ENCODE results near the gene B3GALT6.

B3GALT6 gene

DNA sequence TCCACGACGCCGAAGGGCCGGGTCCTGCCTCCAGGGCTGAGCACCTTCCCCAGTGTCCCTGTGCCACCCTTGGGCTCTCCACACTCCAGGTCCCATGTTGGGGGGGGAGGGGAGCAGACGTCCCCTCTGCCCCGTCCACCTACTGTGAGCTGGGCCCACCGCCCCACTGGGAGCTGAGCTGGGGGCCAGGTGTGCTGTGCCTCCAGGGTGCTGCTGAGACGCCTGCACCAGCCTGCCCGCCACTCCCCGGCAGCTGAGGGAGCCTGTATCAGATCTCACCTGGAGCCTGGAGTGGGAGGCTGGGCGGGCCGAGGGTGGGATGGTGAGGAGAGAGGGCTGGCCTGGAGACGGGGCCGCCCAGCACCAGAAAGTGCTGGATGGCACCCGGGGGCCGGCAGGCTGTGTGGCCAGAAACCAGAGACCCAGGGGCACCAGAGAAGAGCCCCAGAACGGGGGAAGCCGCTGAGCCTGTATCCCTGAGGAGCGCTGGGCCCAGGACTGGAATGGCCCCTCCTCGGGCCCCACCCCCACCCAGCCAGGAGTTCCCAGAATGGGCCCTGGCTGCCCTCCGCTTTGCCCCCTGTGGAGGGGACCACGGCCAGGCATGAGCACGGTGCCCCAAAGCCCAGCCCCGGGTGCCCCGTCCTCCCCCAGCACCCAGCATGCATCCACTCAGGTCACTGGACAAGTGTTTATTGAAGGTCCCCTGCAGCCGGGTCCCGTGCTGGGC, 29.0 kb upstream of the B3GALT6 start:
- no peak for DNase-seq

DNA sequence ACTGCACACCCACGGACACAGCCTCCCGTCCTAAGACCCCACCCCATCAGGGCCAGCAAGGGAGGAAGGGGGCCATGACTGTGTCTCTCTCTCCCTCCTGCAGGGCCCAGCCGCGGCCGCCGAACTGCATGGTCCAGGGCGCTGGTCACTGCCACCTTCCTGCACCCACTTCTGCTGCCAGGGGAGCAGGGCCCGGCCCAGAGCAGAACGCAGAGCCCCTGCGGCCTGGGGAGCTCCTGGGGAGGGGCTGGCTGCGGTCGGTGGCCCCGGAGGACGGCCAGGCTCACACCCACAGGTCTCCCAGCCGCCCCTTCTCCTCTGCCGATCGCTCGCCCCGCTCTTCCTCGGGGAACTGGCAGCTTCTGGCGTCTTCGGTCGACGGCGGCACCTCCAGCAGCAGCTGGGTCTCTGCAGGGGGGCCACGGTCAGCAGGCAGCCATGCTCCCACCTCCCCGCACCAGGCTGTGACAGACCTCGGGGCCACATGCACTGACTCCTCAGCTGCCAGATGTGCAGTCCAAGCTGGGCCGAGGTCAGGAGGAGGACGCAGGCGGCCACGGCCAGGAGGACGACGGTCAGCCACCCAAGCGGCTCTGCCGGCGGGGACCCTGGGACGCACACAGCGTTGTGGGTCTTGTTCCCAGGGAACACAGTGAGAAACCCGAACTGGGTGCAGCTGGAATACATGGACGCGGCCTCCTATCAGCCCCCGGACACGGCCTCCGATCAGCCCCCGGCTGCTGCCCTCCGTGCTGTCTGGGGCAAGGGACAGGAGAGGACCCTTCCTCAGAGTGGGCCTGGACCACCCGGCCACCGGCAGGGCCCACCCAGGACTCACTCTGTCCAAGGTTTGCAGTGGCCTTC, 28.2 kb upstream of the B3GALT6 start:
- DNase-seq = no peak

DNA sequence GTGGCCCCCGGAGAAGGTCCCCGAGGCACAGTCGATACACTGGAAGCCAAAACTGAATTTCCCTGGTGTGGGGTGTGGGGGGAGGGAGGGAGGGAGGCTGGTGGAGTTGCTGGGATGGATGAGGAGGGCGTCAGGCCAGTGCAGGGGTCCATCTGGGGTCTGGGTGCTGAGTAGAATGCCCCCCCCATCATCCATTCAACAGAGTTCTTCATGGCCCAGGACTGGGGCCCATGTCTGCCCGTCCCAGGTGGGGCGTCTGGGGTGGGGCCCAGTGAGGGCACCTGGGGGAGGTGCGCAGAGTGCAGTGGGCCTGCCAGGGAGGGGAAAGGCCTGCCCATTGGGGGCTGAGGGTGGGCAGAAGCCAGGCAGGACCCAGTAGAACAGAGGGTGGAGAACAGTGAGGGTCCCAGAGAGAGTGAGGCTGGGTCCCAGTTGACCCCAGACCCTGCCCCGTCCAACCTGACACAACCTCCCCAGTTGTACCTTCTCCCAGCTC, 27.6 kb upstream of the B3GALT6 start:
- DNase-seq = no peak

DNA sequence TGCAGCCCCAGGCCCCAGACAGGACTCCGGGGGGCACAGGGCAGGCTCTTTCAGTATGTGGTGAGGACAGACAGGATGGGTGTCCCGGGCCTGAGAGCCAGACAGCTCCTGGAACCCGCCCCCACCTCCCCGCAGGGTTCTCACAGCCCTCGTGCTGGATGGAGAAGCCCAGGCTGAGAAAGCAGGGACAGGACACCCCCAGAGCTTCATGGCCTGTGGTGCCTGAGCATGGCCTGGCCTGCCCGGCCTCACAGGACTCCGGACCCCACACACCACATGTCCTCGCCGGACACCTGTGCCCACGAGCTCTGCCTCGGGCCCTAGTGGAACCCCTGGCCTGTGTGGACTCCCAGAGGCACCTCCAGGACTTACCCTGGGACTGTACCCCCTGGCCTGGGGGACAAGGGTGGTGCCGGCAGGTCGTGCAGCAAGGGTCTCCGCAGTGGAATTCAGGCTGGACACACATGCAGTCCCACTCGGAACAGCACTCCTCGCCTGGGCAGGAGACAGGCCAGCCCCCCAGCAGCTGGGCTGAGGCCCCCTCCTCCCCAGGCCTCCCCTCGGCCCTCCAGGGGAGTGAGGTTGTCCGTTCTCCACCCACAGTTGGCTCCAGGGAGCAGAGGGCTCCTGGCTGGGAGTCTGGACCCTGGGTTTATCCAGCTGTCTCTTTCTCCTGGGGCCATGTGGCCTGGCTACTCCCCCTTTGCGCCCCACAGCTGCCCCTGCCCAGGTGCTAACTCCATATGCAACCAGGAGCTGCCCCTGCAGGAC, 26.9 kb upstream of the B3GALT6 start:
- DNase-seq = no peak

DNA sequence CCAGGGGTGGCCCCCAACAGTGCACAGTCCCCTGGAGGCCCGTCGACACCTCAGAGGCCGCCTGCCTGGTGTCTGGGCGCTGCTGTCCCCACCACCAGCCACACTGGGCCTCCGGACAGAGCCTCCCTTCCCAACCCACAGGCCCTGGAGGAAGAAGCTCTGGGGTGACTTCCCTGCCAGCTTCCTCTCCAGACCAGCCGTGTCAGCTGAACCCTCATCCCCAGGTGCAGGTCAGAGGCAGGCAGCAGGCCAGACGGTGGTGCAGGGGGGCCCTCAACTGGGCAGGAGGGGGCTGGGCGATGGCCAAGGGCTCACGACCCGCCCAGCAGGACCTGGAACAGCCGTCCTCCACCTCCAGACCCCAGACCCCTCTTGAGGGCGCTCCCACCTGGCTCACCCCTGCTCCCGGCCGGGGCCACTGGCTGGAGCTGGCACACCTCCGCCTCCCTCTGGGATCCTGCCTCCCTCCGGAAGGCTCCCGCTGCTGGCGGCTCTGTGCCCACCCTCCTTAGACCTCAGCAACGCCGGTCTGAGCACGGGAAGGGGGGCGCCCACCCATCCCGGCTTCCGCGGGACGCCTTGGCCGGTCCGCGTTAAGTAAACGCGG, 26.2 kb upstream of the B3GALT6 start:
- no peak for DNase-seq

DNA sequence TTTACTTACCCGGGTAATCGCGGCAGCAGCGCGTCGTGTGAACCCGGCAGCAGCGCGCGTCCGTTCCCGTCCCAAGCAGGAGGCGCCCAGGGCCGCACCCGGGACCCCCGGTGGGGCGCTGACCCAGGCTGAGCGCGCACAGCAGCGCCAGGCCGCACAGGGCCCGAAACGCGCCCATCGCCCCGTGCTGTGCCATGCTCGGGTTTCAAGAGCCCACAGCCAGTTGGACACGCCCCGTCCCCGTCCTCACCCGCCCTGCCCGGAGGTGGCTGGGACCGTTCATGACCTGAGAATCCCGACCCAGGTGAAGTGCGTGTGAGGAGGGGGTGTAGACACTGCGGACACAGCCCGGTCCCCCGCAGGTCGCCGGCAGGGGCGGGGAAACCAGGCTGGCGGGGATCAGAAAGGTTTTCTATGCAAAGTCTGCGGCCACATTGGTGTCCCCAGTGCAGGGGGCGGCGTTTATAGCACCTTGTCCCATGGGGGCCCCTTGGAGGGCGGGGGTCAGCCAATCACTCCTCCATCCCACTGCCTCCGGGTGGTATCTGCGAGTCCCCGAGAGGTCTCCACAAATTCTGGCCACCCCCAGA, 25.6 kb upstream of the B3GALT6 start, which contains the start of gene TNFRSF18:
Gene TNFRSF18 (minus strand): TSS at position 217 of the 590 bp plus-strand sequence. CDS start 21 bp downstream, at position 196.
- no peak for DNase-seq

DNA sequence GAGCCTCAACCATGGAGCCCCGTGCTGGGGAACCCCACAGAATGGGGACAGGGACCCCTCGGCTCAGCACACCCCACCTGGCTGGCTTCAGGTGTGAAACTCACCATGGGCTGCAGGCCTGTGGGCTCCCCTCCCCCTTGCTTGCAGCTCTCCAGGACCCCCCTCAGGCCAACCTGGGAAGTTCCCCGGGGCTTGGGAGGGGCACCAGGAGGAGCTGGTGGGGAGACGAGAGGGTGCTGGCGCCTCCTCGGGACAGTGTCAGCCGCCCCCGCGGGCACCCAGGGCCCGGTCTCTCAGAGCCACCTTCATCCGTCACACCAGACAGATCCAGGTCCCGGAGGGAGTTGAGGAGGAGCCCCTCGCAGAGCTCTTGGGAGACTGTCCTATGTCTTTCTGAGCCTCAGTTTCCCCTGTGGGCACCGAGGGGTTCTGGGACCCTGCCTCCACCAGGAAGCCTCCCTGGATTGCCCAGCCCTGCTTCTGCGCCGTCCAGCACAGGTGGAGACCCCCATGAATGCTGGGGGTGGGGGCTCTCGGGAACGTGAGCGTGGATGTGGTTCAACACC, 25.0 kb upstream of the B3GALT6 start:
- no peak for DNase-seq

DNA sequence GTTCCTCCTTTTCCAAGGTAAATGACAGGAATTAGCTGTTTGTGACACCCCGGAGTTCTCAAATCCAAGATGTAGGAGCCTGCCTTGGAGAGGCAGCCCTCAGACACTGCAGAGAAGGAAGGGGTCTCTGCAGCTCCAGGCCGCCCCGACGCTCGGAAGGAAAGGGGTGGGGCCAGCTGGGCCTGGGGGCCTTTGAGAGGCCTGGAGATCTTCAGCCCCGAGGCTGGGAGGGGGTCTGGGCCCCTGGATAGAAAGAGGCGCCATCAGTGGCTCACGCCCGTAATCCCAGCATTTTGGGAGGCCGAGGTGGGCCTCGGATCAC, 24.5 kb upstream of the B3GALT6 start:
- DNase-seq = no peak

DNA sequence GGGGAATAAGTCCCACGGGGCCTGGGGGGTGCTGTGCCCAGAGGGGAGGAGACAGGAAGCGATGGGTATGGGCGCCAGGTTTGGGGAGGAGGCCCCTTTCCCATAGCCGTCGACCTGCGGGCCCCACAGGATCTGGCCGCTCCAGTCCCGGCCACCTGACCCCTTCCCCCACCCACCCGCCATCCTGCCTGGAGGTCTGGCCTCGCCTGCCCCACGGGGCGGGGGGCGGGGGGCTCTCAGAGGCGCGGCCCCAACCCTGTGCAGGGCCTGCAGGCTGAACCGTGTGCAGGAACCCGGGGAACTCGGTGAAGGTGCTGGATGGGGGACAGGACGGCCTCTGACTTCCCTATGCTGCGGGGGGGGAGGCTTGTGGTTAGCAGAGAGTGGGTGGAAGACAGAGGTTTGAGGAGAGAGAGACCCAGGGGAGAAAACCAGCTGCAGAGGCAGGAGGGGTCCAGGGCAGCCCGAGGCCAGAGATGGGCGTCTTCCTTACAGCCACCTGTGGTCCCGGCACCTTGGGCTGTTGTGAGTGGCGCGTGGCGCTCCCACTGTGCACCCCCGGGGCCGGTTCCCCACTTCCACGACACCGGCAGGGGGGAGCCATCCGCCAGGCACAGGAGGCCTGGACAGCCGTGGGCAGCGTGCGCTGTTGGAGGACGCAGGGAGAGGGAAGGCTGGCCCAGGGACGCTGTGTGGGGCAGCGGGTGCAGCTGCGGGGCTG, 23.2 kb upstream of the B3GALT6 start:
- no peak for DNase-seq

DNA sequence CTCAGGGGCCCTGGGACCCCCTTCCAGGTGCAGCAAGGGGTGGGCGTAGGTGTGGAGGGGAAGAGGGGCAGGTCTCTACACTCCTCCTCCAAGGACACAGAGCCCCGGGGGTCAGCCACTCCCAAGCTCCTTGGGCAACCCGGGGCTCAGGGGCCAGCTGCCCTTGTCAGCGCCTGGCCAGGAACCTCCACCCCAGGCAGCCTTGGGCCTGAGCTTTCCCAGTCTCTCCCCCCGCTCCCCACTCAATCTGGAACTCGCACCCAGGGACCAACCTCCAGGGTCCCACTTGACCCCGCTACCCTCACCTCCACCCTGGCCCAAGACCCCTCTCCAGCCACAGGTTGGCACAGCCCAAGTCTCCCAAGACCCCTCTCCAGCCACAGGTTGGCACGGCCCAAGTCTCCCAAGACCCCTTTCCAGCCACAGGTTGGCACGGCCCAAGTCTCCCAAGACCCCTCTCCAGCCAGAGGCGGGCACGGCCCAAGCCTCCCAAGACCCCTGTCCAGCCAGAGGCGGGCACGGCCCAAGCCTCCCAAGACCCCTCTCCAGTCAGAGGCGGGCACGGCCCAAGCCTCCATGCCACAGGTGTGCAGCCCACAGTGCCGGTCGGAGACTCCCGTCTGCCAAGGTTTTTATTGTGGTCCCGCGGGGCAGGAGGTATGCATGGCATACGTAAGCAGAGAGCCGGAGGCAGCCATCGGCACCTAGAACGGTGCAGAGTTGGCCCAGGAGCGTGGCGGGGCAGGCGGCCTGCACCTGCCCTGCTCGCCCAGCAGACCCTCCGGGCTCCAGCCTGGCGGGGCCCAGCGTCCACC, 21.1 kb upstream of the B3GALT6 start:
- DNase-seq = no peak

DNA sequence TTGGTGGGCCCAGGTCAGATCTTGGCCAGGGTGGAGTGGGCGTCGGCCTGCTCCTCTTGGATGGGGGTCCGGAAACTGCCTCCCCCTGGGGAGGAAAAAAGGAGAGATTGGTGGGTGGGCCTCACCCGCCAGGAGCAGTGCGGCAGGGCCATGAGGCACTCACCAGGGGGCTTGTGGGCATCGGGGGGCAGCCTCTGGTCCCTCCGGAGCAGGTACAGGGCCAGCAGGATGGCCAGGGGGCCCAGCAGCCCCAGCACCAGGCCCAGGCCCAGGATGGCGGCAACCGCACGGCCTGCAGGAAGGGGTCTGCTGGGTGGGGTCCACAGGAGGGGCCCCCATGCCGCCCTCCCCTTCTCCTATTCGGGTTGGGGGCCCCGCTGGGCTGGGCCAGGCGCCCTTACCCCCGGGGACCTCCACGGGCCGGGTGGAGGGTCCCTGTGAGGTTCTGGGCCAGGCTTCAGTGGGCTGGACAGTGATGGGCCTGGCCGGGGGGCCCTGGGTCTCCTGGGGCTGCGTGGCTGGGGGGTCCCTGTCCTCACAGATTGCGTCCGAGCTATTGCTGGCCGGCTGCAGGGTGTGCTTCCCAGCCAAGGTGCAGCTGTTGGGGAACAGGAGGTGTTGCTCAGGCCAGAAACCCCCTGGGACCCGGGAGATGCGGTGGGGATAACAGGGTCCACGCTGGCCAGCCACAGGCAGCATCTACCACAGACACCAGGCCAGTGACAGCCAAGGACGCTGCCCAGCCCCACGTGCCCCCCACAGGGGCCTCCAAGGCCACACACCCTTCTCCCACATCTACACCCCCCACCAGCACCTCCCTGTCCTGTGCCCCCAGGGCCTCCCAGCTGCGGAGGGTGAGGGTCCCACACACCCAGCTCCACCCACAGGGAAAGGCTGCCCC, 20.2 kb upstream of the B3GALT6 start:
- no peak for DNase-seq

DNA sequence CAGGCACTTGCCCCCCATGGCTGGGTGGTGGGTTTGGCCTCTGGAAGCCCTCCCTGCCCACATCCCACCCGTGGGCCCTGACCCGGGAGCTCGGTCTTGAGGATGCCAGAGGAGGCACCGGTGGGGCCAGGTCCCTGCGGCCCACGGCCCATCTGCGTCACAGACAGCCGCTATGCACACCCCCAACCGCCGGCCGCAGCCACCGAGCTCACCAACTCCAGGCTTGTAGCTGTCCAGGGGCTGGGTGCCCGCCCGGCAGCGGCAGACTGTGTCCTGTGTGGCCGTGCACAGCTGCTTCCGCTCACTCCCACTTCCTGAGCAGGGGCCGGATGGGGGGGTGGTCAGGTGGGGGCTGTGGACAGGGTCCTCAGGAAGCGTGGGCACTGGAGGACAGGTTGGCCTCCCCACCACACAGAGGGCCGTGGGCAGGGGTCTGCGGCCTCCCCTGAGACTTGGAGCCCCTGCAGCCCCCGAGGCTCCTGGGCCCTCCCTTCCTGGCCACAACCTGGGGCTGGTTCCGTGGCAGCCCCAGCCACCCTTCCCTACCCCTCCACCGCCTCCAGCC, 19.2 kb upstream of the B3GALT6 start:
- no peak for DNase-seq

DNA sequence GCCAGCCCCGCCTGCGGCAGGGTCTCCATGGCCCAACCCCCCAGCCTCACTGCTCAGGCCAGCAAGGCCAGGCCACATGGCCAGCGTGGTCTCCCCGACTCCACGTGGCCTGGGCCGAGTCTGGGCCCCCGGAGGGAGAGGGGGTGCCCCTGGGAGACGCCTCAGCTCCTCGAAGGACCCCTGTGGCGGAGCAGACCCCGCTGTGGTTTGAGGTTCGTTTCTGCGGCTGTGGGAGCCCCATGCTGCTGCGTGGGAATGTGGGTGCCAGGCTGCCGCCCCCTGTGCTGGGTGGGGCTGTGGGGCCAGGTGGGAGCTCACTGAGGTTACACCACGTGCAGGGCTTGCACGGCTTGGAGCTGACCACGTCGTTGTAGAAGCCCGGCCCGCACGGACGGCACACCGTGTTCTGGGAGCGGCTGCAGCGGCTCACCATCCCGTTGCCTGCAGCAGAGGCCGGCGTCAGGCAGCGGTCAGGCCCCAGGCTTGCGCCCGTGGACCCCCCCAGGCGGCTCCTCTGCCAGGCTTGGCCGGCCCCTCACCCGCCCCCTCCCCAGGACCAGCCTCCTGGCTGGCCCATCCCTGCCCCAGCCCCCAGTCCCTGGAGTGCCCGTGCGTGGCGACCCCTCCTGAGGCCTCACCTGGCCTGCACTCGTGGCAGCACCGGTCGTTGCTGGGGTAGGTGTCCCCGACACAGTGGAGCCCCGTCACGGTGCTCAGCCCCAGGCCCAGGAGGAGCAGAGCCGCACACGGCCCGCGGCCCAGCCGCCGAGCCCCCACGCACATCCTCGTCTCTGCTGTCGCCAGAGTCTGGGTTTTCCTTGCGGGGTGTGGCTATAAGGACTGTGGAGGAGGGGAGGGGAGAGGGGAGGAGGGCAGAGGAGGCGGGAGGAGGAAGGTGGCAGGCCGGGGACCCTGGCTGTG, 18.4 kb upstream of the B3GALT6 start, which contains the start of gene TNFRSF4:
Gene TNFRSF4 (minus strand): TSS at position 809 of the 921 bp plus-strand sequence. CDS start 26 bp downstream, at position 783.
- DNase-seq = no peak

DNA sequence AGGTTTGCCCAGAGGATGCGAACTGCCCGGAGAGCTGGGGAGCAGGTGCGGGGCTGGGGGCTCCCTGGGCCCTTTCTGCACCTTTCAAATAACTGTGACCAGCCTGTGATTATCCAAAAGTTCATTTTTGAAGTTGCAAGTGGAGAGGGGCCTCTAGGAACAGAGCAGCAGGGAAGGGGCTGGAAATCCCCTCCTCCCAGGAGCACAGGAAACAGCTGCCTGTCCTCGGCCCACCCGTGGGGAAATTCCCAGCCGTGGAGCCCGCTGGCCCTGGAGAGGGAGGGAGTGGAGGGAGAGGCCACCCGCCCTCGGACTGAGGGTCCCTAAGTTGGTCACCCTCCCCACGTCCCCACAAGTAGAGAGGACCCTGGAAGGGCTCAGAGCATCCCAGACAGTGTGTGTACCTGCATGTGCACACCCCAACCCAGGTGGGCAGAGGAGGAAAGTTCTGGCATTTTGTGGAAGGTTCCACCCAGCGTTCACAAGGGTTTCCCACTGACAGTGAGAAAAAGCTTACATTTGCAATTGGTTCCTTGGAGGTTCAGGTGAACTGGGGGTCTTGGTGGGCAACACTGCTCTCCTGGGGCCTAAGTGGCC, 16.9 kb upstream of the B3GALT6 start:
- DNase-seq = no peak

DNA sequence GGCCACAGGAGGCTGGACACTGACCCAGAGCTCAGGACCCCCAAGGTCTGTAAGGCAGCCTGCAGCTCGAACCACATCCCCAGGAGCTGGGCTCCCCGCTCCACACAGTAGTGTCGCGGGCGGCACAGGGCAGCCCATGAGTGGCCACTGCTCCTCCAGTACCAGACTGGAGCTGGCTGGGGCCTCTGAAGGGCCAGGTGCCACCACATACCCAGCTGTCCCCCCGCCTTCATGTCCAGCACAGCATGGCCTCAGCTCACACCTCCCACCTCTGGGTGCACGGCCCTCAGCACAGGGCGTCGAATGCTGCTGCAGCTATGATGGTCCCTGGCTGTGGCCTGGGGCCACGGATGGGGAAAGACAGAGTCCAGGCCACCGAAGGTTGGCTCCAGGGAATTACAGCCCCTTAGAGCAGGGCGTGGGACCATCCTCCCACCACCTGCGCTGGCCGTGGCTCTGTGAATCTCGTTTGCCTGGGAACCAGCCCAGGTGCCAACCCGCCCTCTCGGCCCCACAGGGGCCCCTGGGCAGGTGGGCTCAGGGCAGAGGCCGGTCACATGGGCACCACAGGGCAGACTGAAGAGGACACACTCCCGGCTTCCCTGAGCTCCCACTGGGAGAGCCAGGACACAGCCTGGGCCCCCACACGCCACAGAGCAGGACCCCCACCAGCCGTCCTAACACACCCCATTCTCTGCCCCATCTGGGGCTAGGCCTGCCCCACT, 16.0 kb upstream of the B3GALT6 start:
- DNase-seq = no peak

DNA sequence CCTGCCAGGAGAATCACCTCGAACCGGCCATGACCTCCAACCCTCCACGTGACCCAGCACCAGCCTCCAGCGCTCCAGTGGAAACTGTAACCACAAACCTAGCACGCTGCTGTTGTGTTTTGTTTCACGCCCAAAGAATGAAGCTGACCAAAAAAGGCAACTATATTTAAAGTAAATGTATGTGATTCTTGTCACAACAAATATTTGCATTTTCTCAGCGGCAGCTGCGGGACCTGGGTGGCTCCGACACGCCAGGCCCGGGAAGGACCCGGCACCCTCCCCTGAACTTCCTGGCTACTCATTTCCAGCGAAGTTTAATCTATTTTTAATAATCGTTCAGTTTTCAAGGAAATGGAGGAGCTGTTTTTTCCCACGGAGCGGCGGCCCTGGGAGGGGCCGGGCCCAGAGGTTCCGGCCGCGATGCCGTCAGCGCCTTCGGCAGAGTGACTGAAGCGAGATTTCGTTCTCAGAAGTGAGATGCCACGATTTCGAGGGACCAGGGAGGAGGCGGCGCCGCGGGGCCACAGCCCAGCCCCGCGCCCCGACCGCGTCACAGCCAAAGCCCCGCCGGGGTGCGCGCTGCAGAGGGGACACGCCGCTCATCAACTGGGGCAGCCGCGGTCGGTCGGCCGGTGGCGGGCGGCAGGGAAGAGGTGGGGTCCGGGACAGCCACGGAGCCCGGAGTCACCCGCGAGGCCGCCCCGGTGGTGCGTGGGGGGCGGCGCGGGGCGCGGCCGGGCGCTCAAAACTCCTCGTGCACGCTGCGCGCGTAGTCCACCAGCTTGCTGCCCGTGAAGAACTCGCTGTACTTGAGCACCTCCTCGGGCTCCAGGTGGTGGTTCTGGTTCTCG, 15.0 kb upstream of the B3GALT6 start:
- no peak for DNase-seq

Measured in hippocampal formation (tissue), 2 donors.